GM12872 (cell line): Measurements from ENCODE around the gene LIAS.

Experiments
- TF ChIP-seq, protein P1 (sequence below): IDR thresholded peaks from 3 replicates; pipeline ENCODE4 v1.5.1; 2011; ENCODE audit warnings: low read depth, mild to moderate bottlenecking, low read length, moderate library complexity; ENCODE audit not compliant: insufficient read depth

LIAS gene

DNA sequence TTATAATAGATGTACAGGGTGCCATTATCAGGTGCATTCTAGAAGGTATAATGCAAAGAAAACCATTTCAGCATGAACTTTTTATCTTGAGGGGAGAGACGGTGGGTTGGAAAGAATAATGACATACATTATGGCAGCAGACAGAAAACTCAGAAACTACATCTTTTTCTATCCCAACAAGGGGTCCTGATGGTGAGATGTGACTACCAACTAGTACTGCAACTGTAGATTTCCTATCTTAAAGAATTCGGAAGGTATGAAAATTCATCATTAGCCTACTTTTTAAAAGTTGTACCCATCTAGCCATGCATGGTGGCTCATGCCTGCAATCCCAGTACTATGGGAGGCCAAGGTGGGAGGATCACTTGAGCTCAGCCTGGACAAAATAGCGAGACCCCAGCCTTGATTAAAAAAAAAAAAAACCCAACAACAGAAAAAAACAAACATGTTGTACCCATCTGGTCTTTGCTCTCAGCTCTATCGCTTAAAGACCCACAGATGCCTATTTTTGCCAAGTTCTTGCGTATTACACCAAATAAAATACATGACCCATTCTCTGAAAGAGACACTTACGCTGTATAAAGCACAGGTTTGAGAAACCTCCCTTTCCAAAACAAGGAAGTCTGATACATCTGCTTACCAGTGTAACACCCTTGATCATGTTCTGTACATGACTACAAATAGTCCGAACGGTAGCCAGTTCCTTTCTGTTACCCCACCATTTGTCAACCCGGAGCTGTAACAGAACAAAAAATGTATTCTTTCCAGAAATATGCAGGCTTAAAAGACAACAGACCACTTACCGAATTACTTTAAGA, 1.7 kb upstream of the LIAS start:
- TF ChIP-seq, protein P1, sequence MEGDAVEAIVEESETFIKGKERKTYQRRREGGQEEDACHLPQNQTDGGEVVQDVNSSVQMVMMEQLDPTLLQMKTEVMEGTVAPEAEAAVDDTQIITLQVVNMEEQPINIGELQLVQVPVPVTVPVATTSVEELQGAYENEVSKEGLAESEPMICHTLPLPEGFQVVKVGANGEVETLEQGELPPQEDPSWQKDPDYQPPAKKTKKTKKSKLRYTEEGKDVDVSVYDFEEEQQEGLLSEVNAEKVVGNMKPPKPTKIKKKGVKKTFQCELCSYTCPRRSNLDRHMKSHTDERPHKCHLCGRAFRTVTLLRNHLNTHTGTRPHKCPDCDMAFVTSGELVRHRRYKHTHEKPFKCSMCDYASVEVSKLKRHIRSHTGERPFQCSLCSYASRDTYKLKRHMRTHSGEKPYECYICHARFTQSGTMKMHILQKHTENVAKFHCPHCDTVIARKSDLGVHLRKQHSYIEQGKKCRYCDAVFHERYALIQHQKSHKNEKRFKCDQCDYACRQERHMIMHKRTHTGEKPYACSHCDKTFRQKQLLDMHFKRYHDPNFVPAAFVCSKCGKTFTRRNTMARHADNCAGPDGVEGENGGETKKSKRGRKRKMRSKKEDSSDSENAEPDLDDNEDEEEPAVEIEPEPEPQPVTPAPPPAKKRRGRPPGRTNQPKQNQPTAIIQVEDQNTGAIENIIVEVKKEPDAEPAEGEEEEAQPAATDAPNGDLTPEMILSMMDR, result no peak

DNA sequence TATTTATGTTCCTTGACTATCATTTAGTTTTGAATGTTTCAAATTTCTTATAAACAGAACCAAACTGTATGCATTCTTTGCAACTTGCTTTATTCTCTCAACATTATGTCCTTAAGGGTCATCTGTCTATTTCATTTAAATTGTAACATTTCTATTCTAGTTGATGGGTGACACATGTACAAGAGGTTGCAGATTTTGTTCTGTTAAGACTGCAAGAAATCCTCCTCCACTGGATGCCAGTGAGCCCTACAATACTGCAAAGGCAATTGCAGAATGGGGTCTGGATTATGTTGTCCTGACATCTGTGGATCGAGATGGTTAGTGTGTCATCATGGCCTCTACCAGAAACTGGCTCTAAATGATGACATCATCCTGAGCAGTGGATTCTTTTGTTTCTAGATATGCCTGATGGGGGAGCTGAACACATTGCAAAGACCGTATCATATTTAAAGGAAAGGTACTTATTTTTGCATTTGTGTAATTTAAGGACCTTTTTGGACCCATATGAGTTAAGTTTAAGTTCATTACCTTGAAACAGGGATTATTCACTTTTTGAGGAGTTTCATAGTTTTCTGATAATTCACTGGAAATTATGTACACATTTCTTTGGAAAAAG, 6.1 kb downstream of the LIAS start:
- TF ChIP-seq, protein P1, result no peak

DNA sequence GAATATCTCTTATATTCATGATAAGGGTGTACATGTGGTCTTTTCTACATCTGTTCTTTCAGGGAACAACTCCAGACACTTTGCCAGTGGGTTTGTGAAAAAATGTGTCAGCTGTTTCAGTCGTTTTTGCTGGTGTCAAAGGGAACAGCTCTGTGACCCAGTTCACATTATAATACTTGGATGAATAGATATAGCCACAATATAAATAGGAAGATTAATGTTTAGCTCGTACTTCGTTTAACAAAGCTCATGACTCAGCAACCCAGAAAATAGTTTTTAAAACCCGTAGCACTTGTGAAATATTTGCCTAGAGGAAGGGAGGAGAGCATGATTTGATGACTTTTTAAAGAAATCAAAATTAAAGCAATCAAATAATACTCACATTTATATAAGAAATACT, 7.9 kb downstream of the LIAS start:
- TF ChIP-seq, protein P1, result no peak

DNA sequence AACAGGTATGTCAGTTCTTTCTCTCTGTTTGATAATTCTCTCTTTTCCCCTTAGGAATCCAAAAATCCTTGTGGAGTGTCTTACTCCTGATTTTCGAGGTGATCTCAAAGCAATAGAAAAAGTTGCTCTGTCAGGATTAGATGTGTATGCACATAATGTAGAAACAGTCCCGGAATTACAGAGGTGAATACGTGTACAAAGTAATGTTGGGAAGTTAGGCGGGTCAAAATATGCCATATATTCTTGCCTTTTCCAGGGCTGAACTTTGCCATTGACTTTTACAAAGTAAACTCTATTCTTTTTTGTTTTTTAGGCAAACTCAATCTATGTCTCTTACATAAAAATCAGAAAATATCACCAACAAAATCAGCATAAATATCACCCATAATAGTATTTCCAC, 8.6 kb downstream of the LIAS start:
- TF ChIP-seq, protein P1, result no peak

DNA sequence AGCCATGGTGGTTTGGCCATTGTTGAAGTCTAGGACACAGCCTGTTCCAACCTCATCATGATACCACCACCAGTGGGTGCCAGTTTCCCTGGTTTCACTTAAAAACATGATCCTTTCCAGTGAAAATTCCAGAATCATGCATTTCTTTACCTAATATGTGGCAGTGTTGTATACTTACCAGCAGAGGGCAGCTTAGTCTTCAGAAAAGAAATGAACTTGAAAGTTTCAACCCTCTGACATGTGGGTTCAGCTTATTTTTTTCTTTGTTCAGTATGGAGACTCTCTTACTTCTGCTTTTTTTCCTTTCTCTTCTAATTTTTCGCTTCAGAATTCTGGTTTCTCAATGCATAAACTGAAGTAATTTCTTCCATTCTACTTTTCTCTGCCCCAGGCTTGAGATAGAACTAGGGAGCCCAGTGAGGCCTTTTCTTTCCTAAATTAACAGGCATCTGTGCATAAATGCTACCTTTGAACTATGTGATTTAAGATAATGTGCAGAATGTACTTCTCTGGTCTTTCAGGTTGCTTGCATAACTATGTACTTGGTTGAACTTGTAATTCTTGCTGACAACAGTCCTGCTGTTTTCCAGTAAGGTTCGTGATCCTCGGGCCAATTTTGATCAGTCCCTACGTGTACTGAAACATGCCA, 10.7 kb downstream of the LIAS start:
- TF ChIP-seq, protein P1, result peak; percentile 68

DNA sequence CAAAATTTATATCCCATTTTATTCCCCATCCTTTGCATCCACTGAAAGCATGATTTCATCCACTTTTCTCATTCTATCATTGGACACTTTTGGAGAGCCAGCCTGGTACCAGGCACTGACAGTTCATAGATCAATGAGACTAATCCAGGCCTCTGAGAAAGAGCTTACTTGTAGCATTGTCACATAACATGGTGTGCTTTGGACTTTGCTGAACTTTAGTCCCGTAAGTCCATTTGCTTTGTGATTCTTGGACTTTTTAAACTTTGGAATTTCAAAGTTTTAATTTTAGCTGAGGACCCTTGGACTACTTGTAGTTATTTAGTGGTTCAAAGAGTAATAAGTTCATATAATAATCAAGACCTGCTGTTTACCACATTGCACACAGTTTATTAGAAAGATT, 11.5 kb downstream of the LIAS start:
- TF ChIP-seq, protein P1, result no peak

DNA sequence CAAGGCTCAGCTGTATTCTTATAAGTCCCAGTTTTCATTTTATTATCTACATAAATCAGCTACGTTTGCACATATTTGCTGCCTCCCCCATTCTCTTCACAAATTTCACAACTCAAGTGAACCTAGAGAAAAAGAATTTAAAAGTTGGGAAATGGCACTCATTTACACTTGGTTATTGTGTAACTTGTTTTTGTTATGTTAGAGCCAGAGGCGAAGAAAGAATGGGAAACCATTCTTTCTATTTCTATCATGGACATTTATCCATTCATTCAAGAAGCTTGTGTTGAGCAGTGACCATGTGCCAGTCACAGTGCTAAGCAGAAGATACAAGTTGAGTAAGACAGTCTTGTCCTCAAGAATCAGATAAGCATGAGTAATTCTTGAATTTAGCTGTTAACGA, 13.5 kb downstream of the LIAS start:
- TF ChIP-seq, protein P1, result no peak
